ENCODE data around the gene CORO7. TPM values are rescaled to one million over a fixed set of nuclear protein-coding genes. Genes with fewer than 3 reads are reported as not detected.
A peak's percentile ranks its signal among the peaks of the same experiment; 100 is the strongest.

CORO7 gene
- total and polyA plus RNA-seq, 11 donors: 7.2 to 39.7 (median 10.1) TPM

- peak overlapping the region in 8 of 12 donors; percentile 16 to 89 (median 79) for H3K27ac ChIP-seq
- intact Hi-C loops (cut with DNase I): no loop called here
- peaks cover 5 to 70% (median 56%) of the 10 kb centered on the region in 12 donors for H3K4me1 ChIP-seq
- DNase-seq (peak in 1 of 5 donors; percentile 36), ATAC-seq (no peak)
- WGBS, 4 donors: 59 to 82% (median 77%) methylated on average over 12 of the region's 12 CpGs
- TF ChIP-seq CTCF (IDR thresholded peaks at IDR 0.05): no peak
- no peak for TF ChIP-seq POLR2A (IDR thresholded peaks at IDR 0.05)
- no peaks in the 10 kb centered on the region for H3K27me3 ChIP-seq
- H3K9me3 ChIP-seq: no peaks in the 10 kb centered on the region
- H3K4me3 ChIP-seq: no peak overlapping the region
- H3K36me3 ChIP-seq: peaks cover 0 to 29% (median 14%) of the 10 kb centered on the region in 9 donors
These were observed 38.7 kb downstream of the CORO7 start for GRCh38 chr16:4377573-4378154.

GRCh38 chr16:4376893-4377572, 39.4 kb downstream of the CORO7 start:
- ATAC-seq (no peak), DNase-seq (peak in 1 of 5 donors; percentile 48)
- H3K36me3 ChIP-seq: peaks cover 0 to 22% (median 8%) of the 10 kb centered on the region in 9 donors
- H3K27me3 ChIP-seq: no peaks in the 10 kb centered on the region
- intact Hi-C loops (cut with DNase I): no loop called here
- 72 to 83% (median 81%) methylated on average over 20 to 27 of the region's 27 CpGs for WGBS, 4 donors
- H3K9me3 ChIP-seq: no peaks in the 10 kb centered on the region
- peaks cover 5 to 76% (median 60%) of the 10 kb centered on the region in 12 donors for H3K4me1 ChIP-seq
- peak overlapping the region in 11 of 12 donors; percentile 31 to 89 (median 80) for H3K27ac ChIP-seq
- no peak for TF ChIP-seq POLR2A (IDR thresholded peaks at IDR 0.05)
- TF ChIP-seq CTCF (IDR thresholded peaks at IDR 0.05): no peak
- peak overlapping the region in 5 of 12 donors; percentile 3 to 86 (median 28) for H3K4me3 ChIP-seq

GRCh38 chr16:4376126-4376892, 40.1 kb downstream of the CORO7 start:
- Histone ChIP-seq H3K36me3 (peaks cover 0 to 15% (median 3%) of the 10 kb centered on the region in 9 donors), H3K27me3 (no peaks in the 10 kb centered on the region), H3K27ac (peak overlapping the region; percentile 31 to 89 (median 79)), H3K4me3 (peak overlapping the region in 8 of 12 donors; percentile 3 to 86 (median 24)), H3K4me1 (peaks cover 5 to 82% (median 63%) of the 10 kb centered on the region in 12 donors), H3K9me3 (no peaks in the 10 kb centered on the region)
- 42 to 74% (median 48%) methylated on average over 4 to 31 of the region's 31 CpGs for WGBS, 4 donors
- ATAC-seq: peak; percentile 72 to 82 (median 76)
- peak; percentile 89 to 95 (median 93) for DNase-seq
- intact Hi-C loops (cut with DNase I): no loop called here
- TF ChIP-seq POLR2A (IDR thresholded peaks at IDR 0.05): no peak
- no peak for TF ChIP-seq CTCF (IDR thresholded peaks at IDR 0.05)
